Mucosa of gallbladder (tissue), 1 donor: ENCODE data around the gene IL27RA. TPM values are rescaled to one million over a fixed set of nuclear protein-coding genes. Genes with fewer than 3 reads are reported as not detected.

Experiments used
- DNase-seq: peaks from one replicate; pipeline ENCODE4 v3.0.0-alpha.2; 2020; ENCODE audit warnings: low spot score
- total RNA-seq: library from RNA; stranded (reverse); gene quantifications from one replicate; pipeline ENCODE4 v1.2.1, GENCODE V29; 2021
- donor health status: DM: no; HTN: no; CAD: no.

Gene IL27RA
- total RNA-seq, 1 donor from 2014 or later = 5.6 TPM

DNA sequence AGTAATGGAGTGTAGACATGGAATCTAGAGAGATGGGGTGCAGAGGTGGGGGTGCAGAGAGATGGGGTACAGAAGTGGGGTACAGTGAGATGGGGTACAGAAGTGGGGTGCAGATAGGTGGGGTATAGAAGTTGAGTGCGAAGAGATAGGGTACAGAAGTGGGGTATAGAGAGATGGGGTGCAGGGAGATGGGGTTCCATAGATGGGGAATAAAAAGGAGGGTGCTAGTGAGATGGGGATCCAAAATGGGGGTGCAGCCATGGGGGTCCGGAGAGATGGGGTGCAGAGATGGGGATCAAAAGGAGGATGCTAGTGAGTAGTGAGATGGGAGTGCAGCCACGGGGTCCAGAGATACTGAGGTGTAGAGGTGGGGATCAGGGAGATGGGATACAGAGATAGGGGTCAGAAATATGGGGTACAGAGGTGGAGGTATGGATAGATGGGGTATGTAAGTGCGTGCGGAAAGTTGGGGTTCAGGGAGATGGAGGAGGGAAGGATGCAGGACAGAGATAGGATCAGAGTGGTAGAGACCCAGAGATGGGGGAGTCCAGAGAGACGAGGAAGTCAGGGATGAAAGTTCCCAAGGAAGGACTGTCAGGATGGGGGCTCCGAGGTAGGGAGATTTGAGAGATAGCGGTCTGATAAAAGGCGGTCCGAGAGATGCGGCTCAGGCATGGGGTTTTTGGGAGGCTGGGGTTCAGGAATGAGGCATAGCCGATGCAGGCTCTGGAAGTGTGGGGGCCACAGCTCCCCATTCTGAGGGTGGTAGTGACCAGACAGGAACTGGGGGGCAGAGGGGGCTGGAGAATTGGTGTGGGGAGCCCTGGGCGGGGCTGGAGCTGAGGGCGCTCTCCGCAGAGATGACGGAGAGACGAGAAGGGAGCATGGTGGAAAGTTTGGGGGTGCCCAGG lies 26.9 kb downstream of the IL27RA start:
- DNase-seq = no peak

DNA sequence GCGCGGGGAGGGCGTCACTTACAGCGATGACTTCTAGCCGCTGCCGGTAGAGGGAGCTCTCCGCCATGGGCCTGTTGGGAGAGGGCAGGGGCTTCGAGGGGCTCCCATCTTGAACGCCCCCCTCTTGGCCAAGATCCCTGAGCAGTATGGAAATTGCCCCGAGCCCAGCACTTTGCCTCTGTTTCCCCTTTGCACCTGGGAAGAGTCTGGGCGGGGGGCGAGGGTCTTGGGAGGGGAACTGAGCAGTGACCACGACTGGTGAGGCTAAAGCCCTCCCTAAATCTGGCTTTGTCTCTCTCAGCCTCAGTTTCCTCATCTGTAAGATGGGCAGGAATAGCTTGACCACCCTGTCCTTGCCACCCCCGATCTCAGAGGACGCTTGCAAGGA lies 27.5 kb downstream of the IL27RA start:
- DNase-seq = no peak

DNA sequence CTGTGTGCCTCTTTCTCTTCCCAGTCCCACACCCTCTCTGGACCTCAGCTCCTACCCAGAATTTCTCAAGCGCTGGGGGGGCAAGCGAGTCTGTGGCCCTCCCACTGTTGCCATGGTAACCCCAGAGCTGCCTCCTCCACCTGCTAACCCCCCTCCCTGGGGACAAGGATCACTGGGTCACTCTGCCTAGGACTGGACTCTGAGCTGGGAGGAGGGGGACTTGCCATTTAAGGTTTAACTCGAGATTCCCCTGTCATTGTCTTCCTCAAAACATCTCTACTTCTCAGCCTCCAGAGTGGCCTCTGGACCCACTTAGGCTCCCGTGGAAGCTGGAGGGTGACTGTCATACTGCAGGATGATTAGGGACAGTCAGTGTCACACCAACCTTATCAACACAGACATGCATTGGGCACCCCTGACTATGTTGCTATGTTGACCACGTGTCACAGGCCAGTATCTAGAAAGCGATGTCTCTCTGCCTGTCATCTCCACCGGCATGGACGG lies 28.1 kb downstream of the IL27RA start:
- no peak for DNase-seq

DNA sequence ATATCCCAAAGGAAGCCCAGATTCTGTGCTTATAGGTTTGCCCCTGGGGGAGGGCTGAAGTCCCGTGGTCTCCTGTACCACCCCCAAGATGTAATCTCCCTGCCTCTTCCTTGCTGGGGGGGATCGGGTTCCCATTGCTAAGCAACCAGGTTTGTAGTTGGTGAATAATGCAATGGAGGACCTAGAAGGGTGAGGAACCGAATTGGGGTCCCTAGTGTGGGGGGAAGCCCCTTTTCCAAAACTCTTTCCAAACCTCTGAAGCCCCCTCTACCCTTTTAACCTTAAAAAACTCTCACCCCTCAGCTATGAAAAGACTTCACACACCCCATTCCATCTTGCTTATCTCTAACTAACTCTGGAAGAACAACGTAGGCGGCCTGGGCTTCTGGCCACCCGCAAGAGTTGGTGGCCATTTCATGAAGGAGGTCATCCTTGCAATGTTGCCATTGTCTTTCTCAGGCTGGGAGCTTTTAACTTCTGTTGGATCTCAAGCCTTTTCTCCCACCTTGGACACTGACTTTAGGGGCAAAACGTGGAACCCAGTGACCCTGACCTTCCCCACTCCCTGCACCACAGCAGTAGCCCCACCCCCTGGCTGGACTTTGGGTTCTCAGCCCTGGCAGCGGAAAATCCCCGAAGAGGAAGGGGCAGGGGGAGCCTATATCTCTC lies 29.7 kb downstream of the IL27RA start:
- peak; percentile 48 for DNase-seq

DNA sequence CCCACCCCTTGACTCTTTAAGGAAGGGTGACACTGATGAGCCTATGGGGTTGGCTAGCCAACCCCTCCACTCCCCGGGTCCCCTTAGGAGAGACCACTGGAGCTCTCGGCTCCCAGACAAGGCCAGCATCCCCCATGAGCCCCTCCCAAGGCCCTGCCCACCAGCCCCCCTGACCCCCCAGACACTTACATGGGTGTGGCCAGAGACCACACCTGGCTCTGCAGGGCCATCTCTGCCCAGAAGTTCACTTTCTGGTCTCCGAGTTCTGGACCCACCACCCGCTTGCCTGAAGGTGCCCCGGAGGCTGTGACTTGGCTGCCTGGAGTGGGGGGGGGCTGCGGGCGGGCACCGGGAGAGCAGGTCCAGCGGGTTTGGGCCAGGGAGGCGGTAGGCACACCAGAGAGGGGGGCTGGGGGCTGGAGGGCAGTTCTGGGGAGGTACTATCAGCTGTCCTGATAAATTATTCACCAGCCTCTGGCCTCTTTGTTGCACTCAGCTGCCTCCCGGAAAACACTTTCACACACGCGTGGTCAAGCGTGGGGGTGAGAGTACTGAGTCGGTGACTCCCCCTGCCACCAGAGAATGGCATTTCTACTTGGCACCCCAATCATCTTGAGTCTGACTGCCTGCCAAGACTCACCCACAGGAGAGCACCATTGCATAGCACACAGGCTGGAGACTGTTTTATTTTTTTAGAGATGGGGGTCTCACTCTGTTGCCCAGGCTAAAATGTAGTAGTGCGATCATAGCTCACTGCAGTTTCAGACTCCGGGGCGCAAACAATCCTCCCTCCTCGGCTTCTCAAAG lies 30.4 kb downstream of the IL27RA start, which contains the start of gene PALM3:
Gene PALM3, minus strand, starts transcription at position 326 of the 807 bp plus-strand sequence. Its CDS starts 96 bp downstream, at position 230.
- DNase-seq = peak; percentile 85

DNA sequence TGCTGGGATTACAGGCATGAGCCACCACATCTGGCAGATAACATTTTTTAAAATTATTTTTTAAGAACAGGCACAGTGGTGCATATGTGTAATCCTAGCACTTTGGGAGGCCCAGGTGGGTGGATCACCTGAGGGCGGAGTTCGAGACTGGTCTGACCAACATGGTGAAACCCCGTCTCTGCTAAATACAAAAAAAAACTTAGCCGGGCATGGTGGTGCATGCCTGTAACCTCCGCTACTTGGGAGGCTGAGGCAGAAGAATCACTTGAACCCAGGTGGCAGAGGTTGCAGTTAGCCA lies 30.9 kb downstream of the IL27RA start:
- DNase-seq = no peak

DNA sequence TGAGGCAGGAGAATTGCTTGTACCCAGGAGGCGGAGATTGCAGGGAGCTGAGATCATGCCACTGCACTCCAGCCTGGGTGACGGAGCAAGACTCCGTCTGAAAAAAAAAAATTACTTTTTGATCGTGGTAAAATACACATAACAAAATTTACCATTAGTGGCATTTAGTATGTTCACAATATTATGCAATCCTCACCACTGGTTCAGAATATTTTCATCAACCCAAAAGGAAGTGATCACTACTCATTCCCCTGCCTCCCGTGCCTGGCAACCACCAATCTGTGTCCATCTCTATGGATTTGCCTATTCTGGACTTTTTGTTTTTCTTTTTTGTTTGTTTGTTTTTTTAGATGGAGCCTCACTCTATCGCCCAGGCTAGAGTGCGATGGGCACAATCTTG lies 31.5 kb downstream of the IL27RA start:
- DNase-seq = no peak

DNA sequence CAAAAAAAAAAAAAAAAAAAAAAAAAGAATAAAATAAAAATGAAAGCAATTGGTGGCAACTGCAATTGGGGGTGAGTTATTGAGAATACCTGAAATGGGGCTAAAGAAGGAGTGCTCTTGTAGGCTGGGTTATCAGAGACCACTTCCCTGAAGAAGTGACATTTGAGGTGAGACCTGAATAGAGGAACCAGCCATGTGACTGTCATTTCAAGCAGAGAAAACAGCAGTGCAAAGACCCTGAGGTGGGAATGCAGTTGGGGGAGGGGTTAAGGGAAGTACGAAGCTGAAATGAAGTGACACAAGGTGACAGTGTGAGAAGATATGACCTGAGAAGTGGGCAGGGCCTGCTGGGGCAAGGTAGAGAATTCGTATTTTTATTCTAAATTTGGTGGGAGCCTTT lies 34.6 kb downstream of the IL27RA start:
- no peak for DNase-seq

DNA sequence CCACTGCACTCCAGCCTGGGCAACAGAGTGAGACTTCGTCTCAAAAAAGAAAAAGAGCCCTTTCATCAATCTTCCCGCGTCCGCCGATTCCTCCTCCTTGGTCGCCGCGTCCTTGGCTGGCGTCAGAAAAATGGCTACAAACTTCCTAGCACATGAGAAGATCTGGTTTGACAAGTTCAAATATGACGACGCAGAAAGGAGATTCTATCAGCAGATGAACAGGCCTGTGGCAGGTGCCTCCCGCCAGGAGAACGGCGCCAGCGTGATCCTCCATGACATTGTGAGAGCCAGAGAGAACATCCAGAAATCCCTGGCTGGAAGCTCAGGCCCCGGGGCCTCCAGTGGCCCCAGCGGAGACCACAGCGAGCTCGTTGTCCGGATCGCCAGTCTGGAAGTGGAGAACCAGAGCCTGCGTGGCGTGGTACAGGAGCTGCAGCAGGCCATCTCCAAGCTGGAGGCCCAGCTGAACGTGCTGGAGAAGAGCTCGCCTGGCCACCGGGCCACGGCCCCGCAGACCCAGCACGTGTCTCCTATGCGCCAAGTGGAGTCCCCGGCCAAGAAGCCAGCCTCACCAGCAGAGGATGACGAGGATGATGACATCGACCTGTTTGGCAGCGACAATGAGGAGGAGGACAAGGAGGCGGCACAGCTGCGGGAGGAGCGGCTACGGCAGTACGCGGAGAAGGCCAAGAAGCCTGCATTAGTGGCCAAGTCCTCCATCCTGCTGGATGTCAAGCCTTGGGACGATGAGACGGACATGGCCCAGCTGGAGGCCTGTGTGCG lies 38.9 kb downstream of the IL27RA start:
- DNase-seq = no peak

DNA sequence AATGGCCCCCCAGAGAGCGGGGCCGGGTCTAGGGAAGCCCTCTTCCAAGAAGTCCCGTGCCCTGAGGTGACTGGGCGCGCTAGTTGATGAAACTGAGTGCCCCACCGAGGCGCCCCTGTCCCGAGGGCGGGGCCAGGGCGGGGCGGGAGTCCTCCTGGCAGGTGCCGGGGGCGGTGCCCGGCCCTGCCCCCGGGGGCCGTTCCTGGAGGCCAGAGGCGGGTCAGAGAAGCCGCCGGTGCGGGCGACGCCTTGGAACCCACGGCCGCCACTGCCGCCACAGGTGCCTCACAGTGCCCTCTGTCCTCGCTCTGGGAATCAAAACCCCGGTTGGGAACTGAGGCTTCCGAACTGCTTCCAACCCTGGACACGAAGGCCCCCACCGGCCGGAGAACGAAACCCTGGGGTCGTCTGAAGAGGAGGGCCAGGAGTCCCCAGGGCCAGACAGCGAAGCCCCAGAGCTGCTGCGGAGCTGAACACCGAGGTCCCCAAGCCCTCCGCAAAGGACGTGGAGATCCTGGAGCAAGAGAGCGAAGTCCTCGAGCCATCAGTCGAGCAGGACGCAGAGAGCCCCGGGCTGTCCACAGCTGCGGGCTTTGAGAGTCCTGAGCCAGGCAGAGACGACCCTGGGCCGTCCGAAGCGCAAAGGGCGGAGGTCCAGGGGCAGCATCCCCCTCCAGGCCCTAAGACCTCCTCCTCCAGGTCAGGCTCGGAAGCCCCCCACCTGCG lies 41.1 kb downstream of the IL27RA start, which contains the start of gene MISP3:
Gene MISP3, plus strand, starts transcription at position 252 of the 726 bp plus-strand sequence. CDS start 524 bp downstream, outside the sequence.
- peak; percentile 51 for DNase-seq

DNA sequence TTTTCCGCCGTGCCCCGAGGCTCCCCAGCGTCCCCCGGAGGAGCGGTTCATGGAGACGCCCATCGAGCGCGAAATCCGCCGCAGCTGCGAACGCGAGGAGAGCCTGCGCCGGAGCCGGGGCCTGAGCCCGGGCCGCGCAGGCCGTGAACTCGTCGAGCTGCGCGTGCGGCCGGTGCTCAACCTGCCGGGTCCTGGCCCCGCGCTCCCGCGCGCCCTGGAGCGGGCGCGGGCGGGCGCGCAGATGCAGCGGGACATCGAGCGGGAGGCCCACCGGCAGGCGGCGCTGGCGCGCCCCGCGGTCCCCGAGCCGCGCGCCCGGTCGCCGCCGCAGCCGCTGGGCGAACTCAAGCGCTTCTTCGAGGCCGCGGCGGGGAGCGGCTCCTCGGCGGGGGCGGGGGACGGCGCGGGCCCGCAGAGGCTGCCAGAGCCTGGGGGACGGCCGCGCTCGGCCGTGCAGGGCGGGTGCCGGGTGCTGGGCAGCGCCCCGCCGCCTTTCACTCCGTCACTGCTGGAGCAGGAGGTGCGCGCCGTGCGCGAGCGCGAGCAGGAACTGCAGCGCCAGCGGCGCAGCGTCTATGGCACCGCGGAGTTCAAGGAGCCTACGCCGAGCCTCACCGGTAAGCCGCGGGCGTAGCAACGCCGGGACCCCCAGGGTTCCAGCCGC lies 41.8 kb downstream of the IL27RA start:
- peak; percentile 68 for DNase-seq

DNA sequence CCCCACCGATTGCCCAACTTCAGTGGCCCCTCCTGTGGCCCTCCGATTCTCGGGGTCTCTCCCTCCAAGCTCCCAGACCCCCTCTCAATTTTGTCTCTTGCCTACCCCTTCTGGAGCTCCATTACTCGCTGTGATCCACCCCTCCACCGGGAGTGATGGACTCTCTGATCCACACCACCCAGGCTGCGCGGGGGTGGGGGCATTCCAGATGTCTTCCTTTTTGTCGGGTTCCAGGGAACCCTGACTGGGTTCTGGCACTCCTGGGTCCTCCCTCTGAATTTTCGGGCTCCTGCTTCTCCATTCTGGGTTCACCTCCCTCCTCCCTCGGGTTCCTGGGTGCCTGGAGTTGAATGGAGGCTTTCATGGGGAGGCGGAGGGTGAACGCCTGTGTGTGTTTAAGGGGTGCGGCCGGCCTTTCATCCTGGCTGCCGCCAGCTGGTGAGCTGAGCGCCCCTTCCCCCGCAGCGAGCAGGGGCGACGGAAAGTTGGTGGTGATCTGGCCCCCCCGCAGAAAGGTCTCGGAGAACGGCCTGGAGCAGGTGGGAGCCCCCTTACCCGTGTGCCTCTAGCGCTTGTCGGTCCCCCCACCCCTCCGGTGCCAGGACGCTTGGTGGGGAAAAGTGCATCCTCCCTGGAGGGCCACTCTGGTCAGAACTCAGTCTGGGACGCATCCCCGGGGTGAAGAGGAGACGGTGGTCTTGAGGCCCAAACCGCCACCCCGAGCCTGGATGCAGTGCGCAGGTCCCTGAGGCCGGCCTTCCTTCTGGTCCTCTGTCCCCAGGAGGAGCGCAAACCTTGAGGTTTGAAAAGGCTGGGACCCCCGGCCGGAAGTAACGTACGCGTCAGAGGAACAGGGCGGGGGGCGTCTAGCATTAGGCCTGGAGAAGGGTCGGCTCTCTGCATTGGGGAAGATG lies 42.6 kb downstream of the IL27RA start:
- no peak for DNase-seq

DNA sequence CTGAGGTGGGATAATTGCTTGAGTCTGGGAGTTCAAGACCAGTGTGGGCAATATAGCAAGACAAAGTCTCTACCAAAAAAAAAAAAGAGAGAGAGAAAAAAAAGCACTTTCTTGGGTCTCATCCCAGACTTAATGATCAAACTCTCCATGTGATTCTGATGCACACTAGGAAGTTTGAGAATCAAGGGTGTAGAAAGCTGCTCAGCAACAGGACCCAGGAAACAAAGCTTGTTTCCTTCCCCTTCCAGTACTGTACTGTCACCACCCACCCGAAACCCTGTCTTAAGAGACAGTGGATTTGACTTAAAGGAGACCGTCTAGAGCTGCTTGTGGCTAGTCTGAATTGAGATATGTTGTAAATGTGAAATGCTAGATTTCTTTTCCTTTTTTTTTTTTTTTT lies 46.8 kb downstream of the IL27RA start:
- no peak for DNase-seq

DNA sequence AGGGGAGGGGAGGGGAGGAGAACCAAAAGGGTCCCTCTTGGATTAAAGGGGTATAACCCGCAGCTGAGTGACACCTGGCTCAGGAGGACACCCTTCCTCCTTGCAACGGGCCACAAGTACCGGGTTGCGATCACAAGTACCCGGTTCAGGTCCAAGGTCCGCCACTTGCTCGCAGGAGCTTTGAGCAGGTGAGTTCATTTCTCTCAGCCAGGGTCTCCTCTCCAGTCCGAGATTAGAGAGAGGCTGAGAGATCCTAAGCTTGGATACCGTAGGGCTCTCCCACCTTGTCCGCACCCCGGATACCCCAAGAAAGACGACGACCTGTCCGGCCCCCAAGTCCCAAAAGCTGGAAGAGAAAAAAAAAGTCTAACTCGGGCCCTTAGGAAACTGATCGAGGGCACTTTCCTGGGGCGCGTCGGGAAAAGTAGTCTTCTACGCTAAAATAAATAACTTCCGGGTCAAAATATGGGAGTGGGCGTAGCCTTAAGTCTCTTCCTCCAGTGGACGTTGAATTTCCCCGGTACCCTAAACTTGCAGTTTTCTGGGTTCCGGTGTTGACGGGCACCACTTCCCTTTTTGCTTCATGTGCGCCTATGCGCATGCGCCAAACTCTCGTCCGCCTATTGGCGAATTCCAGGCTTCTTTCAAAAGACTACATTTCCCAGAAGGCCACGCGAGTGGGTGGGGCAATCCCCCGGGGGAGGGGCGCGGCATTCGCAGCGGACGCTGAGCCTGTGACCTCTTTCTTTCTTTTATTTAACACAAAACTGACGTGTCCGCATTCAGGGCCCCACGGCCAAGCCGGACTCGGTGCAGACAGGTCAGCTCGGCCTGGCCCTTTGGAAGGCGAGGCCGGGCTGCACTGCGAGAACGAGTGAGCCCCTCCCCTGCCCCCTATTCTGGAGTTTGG lies 49.6 kb downstream of the IL27RA start:
- DNase-seq = peak; percentile 99

DNA sequence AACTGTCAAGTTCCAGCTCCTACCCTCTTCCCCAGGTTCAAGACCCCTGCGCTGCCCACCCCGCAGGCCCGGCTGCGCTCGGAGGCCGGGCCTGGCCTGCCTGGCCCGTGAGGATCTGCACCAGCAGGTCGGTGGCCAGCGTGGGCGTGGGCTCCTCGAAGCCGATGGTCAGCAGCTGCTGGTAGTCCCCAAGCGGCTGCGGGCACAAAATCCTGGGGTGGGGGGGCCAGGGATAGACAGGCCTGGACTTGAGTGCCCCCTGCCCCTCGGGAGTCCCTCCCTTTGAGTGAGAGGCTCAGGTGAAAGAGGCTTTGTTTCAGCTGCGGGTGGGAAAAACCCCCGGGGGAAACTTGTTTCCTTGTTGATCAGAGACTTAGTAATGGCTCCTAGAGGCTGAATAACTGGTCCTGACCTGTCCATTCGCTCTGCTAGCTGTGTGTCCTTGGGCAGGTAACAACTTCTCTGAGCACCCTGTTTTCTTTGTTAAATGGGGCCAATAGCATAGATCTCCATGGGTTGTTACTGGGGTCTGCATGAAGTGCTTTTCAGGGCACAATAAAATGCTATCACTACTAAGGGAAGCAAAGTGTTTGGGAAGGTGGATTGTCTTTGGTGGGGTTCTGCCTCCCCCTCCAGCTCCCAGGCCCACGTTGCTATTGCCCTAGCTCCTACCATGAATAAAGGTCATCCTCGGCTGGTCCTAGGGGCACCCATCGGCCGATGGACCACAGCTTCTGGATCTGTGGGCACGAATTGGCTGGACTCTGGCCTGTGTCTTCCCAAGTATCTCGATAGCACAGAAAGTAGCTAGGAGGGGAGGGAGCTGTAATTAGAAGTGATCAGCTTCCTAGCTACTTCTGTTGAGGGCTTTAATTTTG lies 50.5 kb downstream of the IL27RA start:
- DNase-seq = no peak

DNA sequence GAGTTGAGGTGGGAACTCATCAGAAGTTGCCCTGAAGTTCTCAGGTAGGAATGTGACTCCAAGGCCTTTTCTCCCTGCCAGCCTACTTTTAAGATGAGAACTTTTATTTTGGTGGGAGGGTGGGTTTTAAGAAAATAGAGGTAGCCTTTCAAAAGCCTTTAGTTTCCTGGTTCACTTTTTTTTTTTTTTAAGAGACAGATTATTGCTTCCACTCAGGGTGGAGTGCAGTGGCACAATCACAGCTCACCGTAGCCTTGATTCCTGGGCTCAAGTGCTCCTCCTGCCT lies 51.1 kb downstream of the IL27RA start:
- DNase-seq = no peak
